ENCODE results near the gene PPP2R1B.

PPP2R1B gene

DNA sequence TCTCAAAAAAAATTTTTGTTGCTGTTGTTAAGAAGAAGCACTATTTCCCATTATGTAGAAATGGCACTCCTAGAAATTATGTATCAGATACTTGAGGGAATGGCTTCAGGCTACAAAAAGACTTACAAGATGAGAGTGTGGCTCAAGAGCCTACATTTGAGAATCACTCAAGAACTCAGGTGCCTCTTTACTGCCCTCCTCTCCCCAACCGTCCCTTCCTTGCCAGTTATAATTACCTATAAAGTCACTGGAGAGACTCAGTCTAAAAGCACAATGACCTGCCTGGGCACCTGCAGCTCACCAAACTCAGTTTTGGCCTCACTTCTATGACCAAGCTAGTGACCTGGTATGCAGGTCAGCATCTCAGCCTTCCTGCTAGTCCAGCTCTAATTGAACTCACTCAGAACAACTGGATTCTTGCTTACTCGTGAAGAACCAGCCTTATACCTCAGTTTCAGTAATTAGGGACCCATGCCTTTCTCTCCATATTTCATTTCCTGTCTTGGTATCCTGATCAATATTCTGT is 41.9 kb upstream of the PPP2R1B start:
- no peak overlapping the region for H3K27ac ChIP-seq (ENCODE audit: low read depth, low read length)
- no peak overlapping the region for H3K4me3 ChIP-seq (ENCODE audit: low read length)
- no peaks in the 10 kb centered on the region for H3K9me2 ChIP-seq (replicated peaks; ENCODE audit: control insufficient read depth, low read length)
- H3K4me2 ChIP-seq (ENCODE audit: low read length), result no peak overlapping the region
- no peak for TF ChIP-seq EZH2phosphoT487 (IDR thresholded peaks at IDR 0.05; ENCODE audit: borderline replicate concordance, low read length)
- TF ChIP-seq, protein P1, sequence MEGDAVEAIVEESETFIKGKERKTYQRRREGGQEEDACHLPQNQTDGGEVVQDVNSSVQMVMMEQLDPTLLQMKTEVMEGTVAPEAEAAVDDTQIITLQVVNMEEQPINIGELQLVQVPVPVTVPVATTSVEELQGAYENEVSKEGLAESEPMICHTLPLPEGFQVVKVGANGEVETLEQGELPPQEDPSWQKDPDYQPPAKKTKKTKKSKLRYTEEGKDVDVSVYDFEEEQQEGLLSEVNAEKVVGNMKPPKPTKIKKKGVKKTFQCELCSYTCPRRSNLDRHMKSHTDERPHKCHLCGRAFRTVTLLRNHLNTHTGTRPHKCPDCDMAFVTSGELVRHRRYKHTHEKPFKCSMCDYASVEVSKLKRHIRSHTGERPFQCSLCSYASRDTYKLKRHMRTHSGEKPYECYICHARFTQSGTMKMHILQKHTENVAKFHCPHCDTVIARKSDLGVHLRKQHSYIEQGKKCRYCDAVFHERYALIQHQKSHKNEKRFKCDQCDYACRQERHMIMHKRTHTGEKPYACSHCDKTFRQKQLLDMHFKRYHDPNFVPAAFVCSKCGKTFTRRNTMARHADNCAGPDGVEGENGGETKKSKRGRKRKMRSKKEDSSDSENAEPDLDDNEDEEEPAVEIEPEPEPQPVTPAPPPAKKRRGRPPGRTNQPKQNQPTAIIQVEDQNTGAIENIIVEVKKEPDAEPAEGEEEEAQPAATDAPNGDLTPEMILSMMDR (IDR thresholded peaks at IDR 0.05; ENCODE audit: low read depth, low read length, poor library complexity, severe bottlenecking), result no peak
- H3K27me3 ChIP-seq (ENCODE audit: control insufficient read depth, low read length), result no peaks in the 10 kb centered on the region
- H3K9me3 ChIP-seq (ENCODE audit: control insufficient read depth, insufficient read depth, low read length), result no peaks in the 10 kb centered on the region
- no peaks in the 10 kb centered on the region for H3F3A ChIP-seq (ENCODE audit: control insufficient read depth, insufficient read depth)
- H4K20me1 ChIP-seq (ENCODE audit: control insufficient read depth, insufficient read depth, low read depth, low read length), result no peaks in the 10 kb centered on the region
- no peaks in the 10 kb centered on the region; the same call in 1 of the 2 replicates for H3K4me1 ChIP-seq (ENCODE audit: control insufficient read depth, low read length)
- H3K36me3 ChIP-seq (ENCODE audit: control insufficient read depth, low read length), result peaks cover 37% of the 10 kb centered on the region
- no peaks in the 10 kb centered on the region for H3K79me2 ChIP-seq (ENCODE audit: control insufficient read depth, low read length)

DNA sequence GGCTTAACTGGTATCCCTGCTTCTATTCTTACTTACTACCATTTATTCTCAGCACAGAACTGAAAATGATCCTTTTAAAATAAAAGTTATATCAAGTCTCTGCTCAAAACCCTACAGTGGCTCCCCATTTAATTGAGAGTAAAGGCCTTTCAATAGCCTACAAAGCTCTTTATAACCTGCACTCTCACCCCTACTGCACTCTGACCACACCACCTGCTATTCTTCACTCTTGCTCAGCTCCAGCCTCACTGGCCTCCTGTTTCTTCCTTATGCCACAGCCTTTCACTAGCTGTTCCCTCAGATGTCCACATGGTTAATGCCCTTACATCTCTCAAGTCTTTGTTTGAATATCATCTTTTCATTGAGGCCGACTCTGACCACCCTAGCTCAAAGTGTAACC is 40.9 kb upstream of the PPP2R1B start:
- H3K9me2 ChIP-seq (replicated peaks; ENCODE audit: control insufficient read depth, low read length), result no peaks in the 10 kb centered on the region
- H3K4me1 ChIP-seq (ENCODE audit: control insufficient read depth, low read length), result no peaks in the 10 kb centered on the region
- no peaks in the 10 kb centered on the region for H3F3A ChIP-seq (ENCODE audit: control insufficient read depth, insufficient read depth)
- H3K4me2 ChIP-seq (ENCODE audit: low read length), result no peak overlapping the region
- TF ChIP-seq, protein P1 (IDR thresholded peaks at IDR 0.05; ENCODE audit: low read depth, low read length, poor library complexity, severe bottlenecking), result no peak
- no peak for TF ChIP-seq EZH2phosphoT487 (IDR thresholded peaks at IDR 0.05; ENCODE audit: borderline replicate concordance, low read length)
- no peak overlapping the region for H3K27ac ChIP-seq (ENCODE audit: low read depth, low read length)
- H3K27me3 ChIP-seq (ENCODE audit: control insufficient read depth, low read length), result no peaks in the 10 kb centered on the region
- H3K4me3 ChIP-seq (ENCODE audit: low read length), result no peak overlapping the region
- H4K20me1 ChIP-seq (ENCODE audit: control insufficient read depth, insufficient read depth, low read depth, low read length), result no peaks in the 10 kb centered on the region
- no peaks in the 10 kb centered on the region for H3K9me3 ChIP-seq (ENCODE audit: control insufficient read depth, insufficient read depth, low read length)
- H3K36me3 ChIP-seq (ENCODE audit: control insufficient read depth, low read length), result peaks cover 39% of the 10 kb centered on the region
- H3K79me2 ChIP-seq (ENCODE audit: control insufficient read depth, low read length), result no peaks in the 10 kb centered on the region

DNA sequence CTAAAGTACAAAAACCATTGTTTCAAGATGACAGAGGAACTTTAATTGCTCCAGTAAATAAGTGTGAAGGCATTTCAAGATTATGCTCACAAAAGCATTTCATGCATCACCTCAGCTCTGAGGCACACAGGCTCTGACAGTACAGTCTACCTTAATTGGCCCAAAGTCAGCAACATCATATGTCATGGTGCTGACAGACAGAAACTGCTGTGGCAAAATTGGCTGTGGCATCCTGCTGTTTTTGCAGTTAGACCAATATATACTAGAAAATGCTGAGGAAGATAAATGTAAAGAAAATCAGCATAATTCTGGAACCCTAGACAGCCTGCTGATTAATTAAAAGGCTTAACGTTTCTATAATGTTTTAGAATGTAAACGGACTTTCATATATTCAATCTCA is 34.9 kb upstream of the PPP2R1B start:
- TF ChIP-seq, protein P1 (IDR thresholded peaks at IDR 0.05; ENCODE audit: low read depth, low read length, poor library complexity, severe bottlenecking), result no peak
- no peak for TF ChIP-seq EZH2phosphoT487 (IDR thresholded peaks at IDR 0.05; ENCODE audit: borderline replicate concordance, low read length)
- Histone ChIP-seq H3K27me3 (ENCODE audit: control insufficient read depth, low read length) (no peaks in the 10 kb centered on the region), H3K36me3 (ENCODE audit: control insufficient read depth, low read length) (peaks cover 52% of the 10 kb centered on the region), H3K9me2 (replicated peaks; ENCODE audit: control insufficient read depth, low read length) (no peaks in the 10 kb centered on the region), H3K9me3 (ENCODE audit: control insufficient read depth, insufficient read depth, low read length) (peaks cover 11% of the 10 kb centered on the region), H3K4me3 (ENCODE audit: low read length) (no peak overlapping the region), H4K20me1 (ENCODE audit: control insufficient read depth, insufficient read depth, low read depth, low read length) (no peaks in the 10 kb centered on the region), H3K4me2 (ENCODE audit: low read length) (no peak overlapping the region), H3F3A (ENCODE audit: control insufficient read depth, insufficient read depth) (peaks cover 4% of the 10 kb centered on the region; the same call in 1 of the 2 replicates), H3K27ac (ENCODE audit: low read depth, low read length) (no peak overlapping the region), H3K4me1 (ENCODE audit: control insufficient read depth, low read length) (peaks cover 18% of the 10 kb centered on the region), H3K79me2 (ENCODE audit: control insufficient read depth, low read length) (no peaks in the 10 kb centered on the region)
